Osteoblast (primary cell): Measurements from ENCODE around the gene CCDC92. TPM values are rescaled to one million over a fixed set of nuclear protein-coding genes. Genes with fewer than 3 reads are reported as not detected.

Source experiments
- DNase-seq: peaks from one replicate; pipeline ENCODE4 v3.0.0; 2011; ENCODE audit warnings: low spot score, mixed read lengths; ENCODE audit not compliant: insufficient read length; ENCODE audit errors: missing footprints
- H2AFZ ChIP-seq: 2 replicates; pipeline ENCODE4 v1.6.0; 2011; ENCODE audit warnings: mild to moderate bottlenecking, low read length
- H3K27ac ChIP-seq: 2 replicates; pipeline ENCODE4 v1.5.1; 2011; ENCODE audit warnings: mild to moderate bottlenecking, low read depth, low read length, moderate library complexity
- H3K27me3 ChIP-seq: 2 replicates; pipeline ENCODE4 v1.6.0; 2012; ENCODE audit warnings: mild to moderate bottlenecking, control low read depth, inconsistent platforms, low read length, moderate library complexity; ENCODE audit not compliant: insufficient read depth
- H3K36me3 ChIP-seq: 2 replicates; pipeline ENCODE4 v1.5.1; 2011; ENCODE audit warnings: mild to moderate bottlenecking, low read length, control low read depth, moderate library complexity; ENCODE audit not compliant: insufficient read depth
- H3K4me1 ChIP-seq: 2 replicates; pipeline ENCODE4 v1.5.1; 2011; ENCODE audit warnings: mild to moderate bottlenecking, low read length, control low read depth, moderate library complexity; ENCODE audit not compliant: insufficient read depth
- H3K4me2 ChIP-seq: 2 replicates; pipeline ENCODE4 v1.6.0; 2011; ENCODE audit warnings: mild to moderate bottlenecking, low read length; ENCODE audit not compliant: insufficient read depth
- H3K4me3 ChIP-seq: fragments of 200-600 bp; sonication (generic); 3 replicates; pipeline ENCODE4 v1.5.1; 2012; ENCODE audit warnings: mild to moderate bottlenecking, low read length, inconsistent platforms; ENCODE audit not compliant: insufficient read depth
- H3K79me2 ChIP-seq: 2 replicates; pipeline ENCODE4 v1.6.0; 2012; ENCODE audit warnings: mild to moderate bottlenecking, low read length, control low read depth, inconsistent platforms; ENCODE audit not compliant: insufficient read depth
- H3K9me3 ChIP-seq: 2 replicates; pipeline ENCODE4 v1.5.1; 2011; ENCODE audit warnings: low read depth, low read length, control low read depth
- H4K20me1 ChIP-seq: 2 replicates; pipeline ENCODE4 v1.6.0; 2012; ENCODE audit warnings: mild to moderate bottlenecking, low read length, control low read depth; ENCODE audit not compliant: insufficient read depth
- total RNA-seq: library from RNA; depleted of rRNA; stranded (reverse); fragments of >200 nt; gene quantifications from 2 replicates; pipeline ENCODE4 v1.2.3, GENCODE V29; 2012
- TF ChIP-seq, protein P1 (sequence below): IDR thresholded peaks from 2 replicates; pipeline ENCODE4 v1.5.1; 2011; ENCODE audit warnings: mild to moderate bottlenecking, low read depth, low read length, moderate library complexity; ENCODE audit errors: extremely low read depth

CCDC92 gene
- total RNA-seq, 1 donor = 25.7 TPM

GRCh38 chr12:123983822-123984485, 11.3 kb upstream of the CCDC92 start:
- Histone ChIP-seq H3K4me2 (no peak overlapping the region), H3K79me2 (peaks cover 60% of the 10 kb centered on the region), H4K20me1 (peaks cover 11% of the 10 kb centered on the region), H3K36me3 (peaks cover 5% of the 10 kb centered on the region), H2AFZ (peak overlapping the region; percentile 13), H3K4me1 (peaks cover 15% of the 10 kb centered on the region), H3K9me3 (no peaks in the 10 kb centered on the region), H3K27ac (no peak overlapping the region), H3K27me3 (no peaks in the 10 kb centered on the region), H3K4me3 (no peak overlapping the region)
- DNase-seq = no peak
- TF ChIP-seq, protein P1, sequence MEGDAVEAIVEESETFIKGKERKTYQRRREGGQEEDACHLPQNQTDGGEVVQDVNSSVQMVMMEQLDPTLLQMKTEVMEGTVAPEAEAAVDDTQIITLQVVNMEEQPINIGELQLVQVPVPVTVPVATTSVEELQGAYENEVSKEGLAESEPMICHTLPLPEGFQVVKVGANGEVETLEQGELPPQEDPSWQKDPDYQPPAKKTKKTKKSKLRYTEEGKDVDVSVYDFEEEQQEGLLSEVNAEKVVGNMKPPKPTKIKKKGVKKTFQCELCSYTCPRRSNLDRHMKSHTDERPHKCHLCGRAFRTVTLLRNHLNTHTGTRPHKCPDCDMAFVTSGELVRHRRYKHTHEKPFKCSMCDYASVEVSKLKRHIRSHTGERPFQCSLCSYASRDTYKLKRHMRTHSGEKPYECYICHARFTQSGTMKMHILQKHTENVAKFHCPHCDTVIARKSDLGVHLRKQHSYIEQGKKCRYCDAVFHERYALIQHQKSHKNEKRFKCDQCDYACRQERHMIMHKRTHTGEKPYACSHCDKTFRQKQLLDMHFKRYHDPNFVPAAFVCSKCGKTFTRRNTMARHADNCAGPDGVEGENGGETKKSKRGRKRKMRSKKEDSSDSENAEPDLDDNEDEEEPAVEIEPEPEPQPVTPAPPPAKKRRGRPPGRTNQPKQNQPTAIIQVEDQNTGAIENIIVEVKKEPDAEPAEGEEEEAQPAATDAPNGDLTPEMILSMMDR = peak; percentile 77

DNA sequence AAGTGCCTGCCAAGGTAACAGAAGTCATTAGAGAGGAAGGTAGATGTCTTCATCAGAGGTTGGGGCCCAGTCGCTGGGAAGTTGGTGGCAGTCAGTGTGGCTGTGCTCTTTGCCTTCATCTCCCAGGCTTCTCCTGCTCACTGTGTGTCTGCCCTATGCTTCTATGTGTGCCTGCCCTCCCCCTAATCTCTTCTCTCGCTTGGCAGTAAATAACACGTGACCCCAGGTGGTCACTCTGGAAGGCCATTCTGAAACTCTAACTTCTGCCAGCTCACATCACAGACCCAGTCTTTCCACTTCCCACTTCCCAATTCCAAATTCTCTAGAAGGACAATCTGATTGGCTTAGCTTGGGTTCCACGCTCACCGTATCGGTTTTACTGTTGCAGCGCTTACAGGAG, 9.6 kb upstream of the CCDC92 start:
- H3K27ac ChIP-seq = no peak overlapping the region
- TF ChIP-seq, protein P1 = no peak
- no peak overlapping the region for H3K4me2 ChIP-seq
- no peaks in the 10 kb centered on the region for H3K27me3 ChIP-seq
- H3K9me3 ChIP-seq = no peaks in the 10 kb centered on the region
- no peak overlapping the region for H2AFZ ChIP-seq
- H3K4me1 ChIP-seq = peaks cover 15% of the 10 kb centered on the region
- peaks cover 9% of the 10 kb centered on the region for H3K36me3 ChIP-seq
- peaks cover 11% of the 10 kb centered on the region for H4K20me1 ChIP-seq
- DNase-seq = no peak
- no peak overlapping the region for H3K4me3 ChIP-seq
- peaks cover 53% of the 10 kb centered on the region for H3K79me2 ChIP-seq

DNA sequence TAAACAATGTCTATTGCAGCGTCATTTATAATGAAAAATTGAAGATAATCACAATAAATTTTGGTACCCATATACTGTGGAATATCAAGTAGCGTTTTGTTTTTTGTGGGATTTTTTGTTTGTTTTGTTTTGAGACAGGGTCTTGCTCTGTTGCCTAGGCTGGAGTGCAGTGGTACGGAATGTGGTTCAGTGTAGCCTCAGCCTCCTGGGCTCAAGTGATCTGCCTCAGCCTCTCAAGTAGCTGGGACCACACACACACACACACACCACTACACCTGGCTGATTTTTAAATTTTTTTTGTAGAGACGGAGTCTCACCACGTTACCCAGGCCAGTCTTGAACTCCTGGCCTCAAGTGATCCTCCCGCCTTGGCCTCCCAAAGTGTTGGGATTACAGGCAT, 6.9 kb upstream of the CCDC92 start:
- no peaks in the 10 kb centered on the region for H3K27me3 ChIP-seq
- H3K36me3 ChIP-seq = peaks cover 14% of the 10 kb centered on the region
- TF ChIP-seq, protein P1 = no peak
- DNase-seq = no peak
- H3K4me2 ChIP-seq = no peak overlapping the region
- no peak overlapping the region for H3K4me3 ChIP-seq
- no peak overlapping the region for H2AFZ ChIP-seq
- peaks cover 45% of the 10 kb centered on the region for H3K79me2 ChIP-seq
- H4K20me1 ChIP-seq = peaks cover 21% of the 10 kb centered on the region
- no peaks in the 10 kb centered on the region for H3K9me3 ChIP-seq
- no peak overlapping the region for H3K27ac ChIP-seq
- H3K4me1 ChIP-seq = peaks cover 7% of the 10 kb centered on the region

DNA sequence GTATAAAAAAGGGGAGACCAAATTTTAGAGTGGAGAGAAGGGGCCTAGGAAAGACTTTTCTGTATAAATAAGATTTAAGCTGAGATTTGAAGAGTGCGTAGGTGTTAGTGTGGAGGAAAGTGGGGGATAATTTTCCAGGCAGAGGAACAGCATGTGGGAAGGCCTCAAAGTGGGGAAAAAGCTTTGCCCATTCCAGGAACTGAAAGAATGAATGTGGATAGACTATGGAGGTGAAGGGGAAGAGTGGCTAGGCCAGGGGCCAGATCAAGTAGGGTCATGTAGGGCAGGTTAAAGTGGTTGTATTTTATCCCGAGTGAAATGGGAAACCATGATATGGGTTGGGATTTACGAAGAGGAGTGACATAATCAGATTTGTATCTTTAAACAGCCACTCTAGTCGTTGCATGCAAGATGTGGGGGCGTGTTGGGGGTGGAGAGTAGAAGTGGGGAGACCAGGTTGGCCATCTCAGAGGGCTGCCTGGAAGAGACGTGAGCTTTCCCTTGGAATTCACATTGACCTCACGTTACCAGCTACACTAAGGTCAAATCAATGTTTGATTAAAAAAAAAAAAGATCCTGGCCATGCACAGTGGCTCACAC, 3.7 kb upstream of the CCDC92 start:
- Histone ChIP-seq H3K4me3 (no peak overlapping the region), H3K9me3 (no peaks in the 10 kb centered on the region), H3K27me3 (no peaks in the 10 kb centered on the region), H2AFZ (no peak overlapping the region), H3K36me3 (peaks cover 14% of the 10 kb centered on the region), H3K79me2 (peaks cover 38% of the 10 kb centered on the region), H3K4me2 (no peak overlapping the region), H3K4me1 (peaks cover 13% of the 10 kb centered on the region), H3K27ac (no peak overlapping the region), H4K20me1 (peaks cover 11% of the 10 kb centered on the region)
- DNase-seq = no peak
- TF ChIP-seq, protein P1 = no peak
